ENCODE measurements around the gene DEGS2.

DEGS2 gene

GRCh38 chr14:100107236-100107635 lies 52.2 kb downstream of the DEGS2 start:
- H3K27ac ChIP-seq: 0 out of 2 replicates have a peak overlapping the region, but pooled peaks have one; percentile 1
- TF ChIP-seq CTCF (conservative IDR thresholded peaks at IDR 0.05) (no peak), ZFX (IDR thresholded peaks at IDR 0.05) (no peak)

- TF ChIP-seq CTCF (conservative IDR thresholded peaks at IDR 0.05) (no peak), ZFX (IDR thresholded peaks at IDR 0.05) (no peak)
These were observed 53.0 kb downstream of the DEGS2 start for GRCh38 chr14:100106250-100107112.

GRCh38 chr14:100105357-100106169 lies 53.9 kb downstream of the DEGS2 start:
- H3K27ac ChIP-seq: peak overlapping the region; percentile 27
- no peak for TF ChIP-seq CTCF (conservative IDR thresholded peaks at IDR 0.05)
- TF ChIP-seq ZFX (IDR thresholded peaks at IDR 0.05): no peak

More at GRCh38 chr14:100106250-100107112, 53.0 kb downstream of the DEGS2 start:
- 0 out of 2 replicates have a peak overlapping the region, but pooled peaks have one; percentile 1 for H3K27ac ChIP-seq

GRCh38 chr14:100104523-100105300 lies 54.7 kb downstream of the DEGS2 start:
- peak overlapping the region; percentile 27 for H3K27ac ChIP-seq
- peak; percentile 31 for TF ChIP-seq CTCF (conservative IDR thresholded peaks at IDR 0.05)
- no peak for TF ChIP-seq ZFX (IDR thresholded peaks at IDR 0.05)

- TF ChIP-seq ZFX (IDR thresholded peaks at IDR 0.05) (no peak), CTCF (conservative IDR thresholded peaks at IDR 0.05) (no peak)
- H3K27ac ChIP-seq: peak overlapping the region; percentile 46
These were observed 55.5 kb downstream of the DEGS2 start for GRCh38 chr14:100104006-100104352.

- peak overlapping the region; percentile 46 for H3K27ac ChIP-seq
These were observed 56.0 kb downstream of the DEGS2 start for GRCh38 chr14:100103250-100104005.

More at GRCh38 chr14:100103250-100104005, 56.0 kb downstream of the DEGS2 start:
- TF ChIP-seq CTCF (conservative IDR thresholded peaks at IDR 0.05): no peak
- TF ChIP-seq ZFX (IDR thresholded peaks at IDR 0.05): no peak
